Endothelial cell of umbilical vein (primary cell): Measurements from ENCODE around the gene CD276. TPM values are rescaled to one million over a fixed set of nuclear protein-coding genes. Genes with fewer than 3 reads are reported as not detected.

ENCODE experiments used
- BruUV-seq: library from RNA; stranded (reverse); fragments of 400-500 nt; replicated peaks from 2 replicates; lab custom pipeline; 2021; lab: Mats Ljungman, UMichigan
- CTCF ChIA-PET: fragments of 300-600, 350-600 bp; sonication (Branson Sonifier 250); formaldehyde crosslinking; loops from one replicate; lab custom pipeline; 2021; ENCODE audit warnings: antibody characterized with exemption, inconsistent platforms; lab: Charles Lee
- POLR2A ChIA-PET: fragments of 300-600, 350-600 bp; sonication (Branson Sonifier 250); formaldehyde crosslinking; loops from one replicate; lab custom pipeline; 2021; ENCODE audit warnings: antibody characterized with exemption, inconsistent platforms; lab: Charles Lee
- DNase-seq: peaks from one replicate; pipeline ENCODE4 v3.0.0-alpha.2; 2011; ENCODE audit warnings: low read depth, low spot score
- FAIRE-seq: peaks from 2 replicates; lab custom pipeline; 2011; peaks lifted over from hg19 to GRCh38; lab: Jason Lieb, UNC
- H2AFZ ChIP-seq: 2 replicates; pipeline ENCODE4 v1.6.0; 2012; ENCODE audit warnings: low read depth, low read length, control low read depth, inconsistent platforms
- H3K27ac ChIP-seq: 2 replicates; pipeline ENCODE4 v1.5.1; 2011; ENCODE audit warnings: low read depth, mild to moderate bottlenecking, control low read depth, low read length, moderate library complexity; ENCODE audit not compliant: insufficient read depth
- H3K27me3 ChIP-seq, 2 experiments: 2 replicates each; pipeline versions ENCODE4 v1.6.0 to v1.6.1; 2011; ENCODE audit warnings: low read length in 2 of 2, mixed read lengths in 1 of 2; ENCODE audit not compliant: control insufficient read depth in 2 of 2, insufficient read depth in 2 of 2
- H3K36me3 ChIP-seq, 2 experiments: 2 replicates in 1 of 2; 3 replicates in 1 of 2; pipeline ENCODE4 v1.5.1; 2011; ENCODE audit warnings: low read length in 2 of 2, mild to moderate bottlenecking in 1 of 2, moderate library complexity in 1 of 2; ENCODE audit not compliant: control insufficient read depth in 2 of 2, insufficient read depth in 2 of 2; ENCODE audit errors: extremely low read depth in 1 of 2
- H3K4me1 ChIP-seq: 3 replicates; pipeline ENCODE4 v1.5.1; 2011; ENCODE audit warnings: mild to moderate bottlenecking, low read length; ENCODE audit not compliant: control insufficient read depth, insufficient read depth; ENCODE audit errors: extremely low read depth
- H3K4me2 ChIP-seq: 2 replicates; pipeline ENCODE4 v1.6.1; 2011; ENCODE audit warnings: low read length, control low read depth, mixed read lengths; ENCODE audit not compliant: insufficient read depth
- H3K4me3 ChIP-seq, 3 experiments: fragments of 200-600 bp in 1 of 3; sonication (generic), shearing (Covaris generic) in 1 of 3; replicated peaks in 1 of 3; 2 replicates each; pipeline ENCODE4 v1.5.1; 2011 to 2016; ENCODE audit warnings: control low read depth in 3 of 3, low read length in 3 of 3, mild to moderate bottlenecking in 2 of 3, inconsistent platforms in 1 of 3, low read depth in 1 of 3, moderate library complexity in 1 of 3; ENCODE audit not compliant: insufficient read depth in 1 of 3
- H3K79me2 ChIP-seq: 2 replicates; pipeline ENCODE4 v1.6.0; 2012; ENCODE audit warnings: low read length, inconsistent platforms; ENCODE audit not compliant: control insufficient read depth, insufficient read depth
- H3K9ac ChIP-seq: replicated peaks from 2 replicates; pipeline ENCODE3; 2011; ENCODE audit warnings: low read length, control low read depth; ENCODE audit not compliant: insufficient read depth; ENCODE audit errors: extremely low read depth
- H3K9me1 ChIP-seq: replicated peaks from 3 replicates; pipeline ENCODE4 v1.6.0; 2011; ENCODE audit warnings: mild to moderate bottlenecking, low read length; ENCODE audit not compliant: control insufficient read depth, insufficient read depth; ENCODE audit errors: extremely low read depth
- H3K9me3 ChIP-seq: replicated peaks from 2 replicates; pipeline ENCODE4 v1.5.1; 2012; ENCODE audit warnings: low read length, inconsistent platforms; ENCODE audit not compliant: control insufficient read depth, insufficient read depth
- H4K20me1 ChIP-seq: replicated peaks from 2 replicates; pipeline ENCODE3; 2011; ENCODE audit warnings: mild to moderate bottlenecking, low read length; ENCODE audit not compliant: control insufficient read depth, insufficient read depth; ENCODE audit errors: extremely low read depth
- EZH2 ChIP-seq: IDR thresholded peaks from 2 replicates; pipeline ENCODE4 v1.6.1; 2012; ENCODE audit warnings: borderline replicate concordance, low read depth, mild to moderate bottlenecking, moderate library complexity, low read length, inconsistent platforms; ENCODE audit not compliant: severe bottlenecking
- FOS ChIP-seq: IDR thresholded peaks from 2 replicates; pipeline ENCODE4 v1.6.1; 2011; ENCODE audit warnings: mild to moderate bottlenecking, low read length, moderate library complexity, borderline replicate concordance; ENCODE audit not compliant: insufficient read depth
- GATA2 ChIP-seq: IDR thresholded peaks from 2 replicates; pipeline ENCODE4 v1.7.0; 2011; ENCODE audit warnings: low read depth, mild to moderate bottlenecking, moderate library complexity, mixed read lengths, low read length; ENCODE audit not compliant: insufficient read length, insufficient read depth
- JUN ChIP-seq: IDR thresholded peaks from 2 replicates; pipeline ENCODE4 v1.6.1; 2011; ENCODE audit warnings: borderline replicate concordance, low read depth; ENCODE audit not compliant: insufficient read length, insufficient read depth
- MYC ChIP-seq: IDR thresholded peaks from one replicate; pipeline ENCODE4 v1.6.1; 2011; ENCODE audit warnings: mild to moderate bottlenecking, low read depth, low read length
- POLR2A ChIP-seq: IDR thresholded peaks from 2 replicates; pipeline ENCODE4 v1.6.1; 2012; ENCODE audit warnings: low read depth, mild to moderate bottlenecking, control low read depth, low read length
- POLR2AphosphoS5 ChIP-seq: IDR thresholded peaks from 2 replicates; pipeline ENCODE4 v1.6.1; 2012; ENCODE audit warnings: low read depth, mild to moderate bottlenecking, control low read depth, low read length, moderate library complexity; ENCODE audit not compliant: insufficient read depth
- dilution Hi-C: fragments of 300-500 bp; cut with MboI; formaldehyde crosslinking; loops from one replicate; pipeline ENCODE4 v1.15.0; 2019; ENCODE audit warnings: low sequenced_read_pairs; ENCODE audit not compliant: extremely low pct_ligation_motif_present
- intact Hi-C: fragments of 100-400 bp; cut with micrococcal nuclease; formaldehyde crosslinking; loops from one replicate; pipeline ENCODE4 v1.10.0; 2022
- polyA plus RNA-seq, 4 experiments: library from polyadenylated mRNA; depleted of rRNA in 3 of 4; stranded (reverse) in 3 of 4; unstranded in 1 of 4; fragments of >200 nt; gene quantifications; 2 replicates each; pipeline versions ENCODE4 v1.2.1 to v1.2.3, GENCODE V29; 2011 to 2012; ENCODE audit warnings: missing spikeins in 1 of 4
- total RNA-seq: library from RNA; stranded (reverse); gene quantifications from 2 replicates; pipeline ENCODE4 v1.2.3, GENCODE V29; 2021
- TF ChIP-seq, protein P1 (sequence below), 2 donors: IDR thresholded peaks; 1 replicate in 1 of 2; 2 replicates in 1 of 2; pipeline ENCODE4 v1.5.1; 2011; ENCODE audit warnings: low read length in 2 of 2, mild to moderate bottlenecking in 2 of 2, moderate library complexity in 2 of 2, control low read depth in 1 of 2, inconsistent platforms in 1 of 2, low read depth in 1 of 2; ENCODE audit not compliant: insufficient read depth in 1 of 2; ENCODE audit errors: extremely low read depth in 1 of 2
- TF ChIP-seq, protein P2 (sequence below): IDR thresholded peaks from 2 replicates; pipeline ENCODE4 v1.6.1; 2011; ENCODE audit not compliant: insufficient read depth, insufficient read length

CD276 gene
- total and polyA plus RNA-seq, 2 donors (not counting 3 experiments of a cell fraction or from before 2014, with no cell fraction given), result 73.6 to 85.7 TPM

DNA sequence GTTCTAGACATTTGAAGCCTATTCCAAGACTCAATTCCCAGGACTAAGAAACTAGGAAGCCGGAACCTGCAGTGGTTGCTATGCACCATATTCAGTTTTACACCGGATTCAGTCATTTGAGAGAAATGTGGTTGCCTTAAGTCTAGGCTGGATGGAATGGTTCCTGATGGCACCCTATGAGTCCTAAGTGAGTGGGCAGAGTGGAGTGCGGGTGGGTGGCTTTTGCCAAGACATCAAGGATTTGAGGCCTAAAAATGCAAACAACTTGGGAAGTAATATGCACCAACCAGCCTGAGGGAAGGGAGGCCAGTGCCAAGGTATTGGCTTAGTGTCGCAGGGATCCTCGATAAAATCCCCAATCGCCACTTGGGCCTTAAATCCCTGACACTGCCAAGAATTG, 4.2 kb upstream of the CD276 start:
- H3K9me3 ChIP-seq, result no peaks in the 10 kb centered on the region
- POLR2A ChIA-PET, result no interaction called here
- peaks cover 3 to 7% of the 10 kb centered on the region in 2 experiments for H3K27me3 ChIP-seq
- no peak overlapping the region for H3K27ac ChIP-seq
- FAIRE-seq (no peak), DNase-seq (no peak)
- H3K4me3 ChIP-seq, result no peak overlapping the region
- H3K79me2 ChIP-seq, result peaks cover 3% of the 10 kb centered on the region
- no peak overlapping the region for H2AFZ ChIP-seq
- no peaks in the 10 kb centered on the region for H3K9me1 ChIP-seq
- H3K9ac ChIP-seq, result no peak overlapping the region
- no peaks in the 10 kb centered on the region for H3K36me3 ChIP-seq
- BruUV-seq, result no TSS peak
- H3K4me2 ChIP-seq, result no peak overlapping the region
- H3K4me1 ChIP-seq, result peaks cover 5% of the 10 kb centered on the region
- dilution Hi-C loops (no loop called here), intact Hi-C loops (no loop called here)
- H4K20me1 ChIP-seq, result no peaks in the 10 kb centered on the region
- CTCF ChIA-PET, result interaction anchor here (0.5 to 10.8 kb wide), 3 partner anchors 18 to 1679 kb away, joined by 3 to 368 read pairs (median 105); partner anchors contain the start of gene NPTN
- TF ChIP-seq MYC (no peak), POLR2AphosphoS5 (no peak), JUN (no peak), GATA2 (no peak), EZH2 (no peak), FOS (no peak), POLR2A (no peak)
- TF ChIP-seq, protein P1, sequence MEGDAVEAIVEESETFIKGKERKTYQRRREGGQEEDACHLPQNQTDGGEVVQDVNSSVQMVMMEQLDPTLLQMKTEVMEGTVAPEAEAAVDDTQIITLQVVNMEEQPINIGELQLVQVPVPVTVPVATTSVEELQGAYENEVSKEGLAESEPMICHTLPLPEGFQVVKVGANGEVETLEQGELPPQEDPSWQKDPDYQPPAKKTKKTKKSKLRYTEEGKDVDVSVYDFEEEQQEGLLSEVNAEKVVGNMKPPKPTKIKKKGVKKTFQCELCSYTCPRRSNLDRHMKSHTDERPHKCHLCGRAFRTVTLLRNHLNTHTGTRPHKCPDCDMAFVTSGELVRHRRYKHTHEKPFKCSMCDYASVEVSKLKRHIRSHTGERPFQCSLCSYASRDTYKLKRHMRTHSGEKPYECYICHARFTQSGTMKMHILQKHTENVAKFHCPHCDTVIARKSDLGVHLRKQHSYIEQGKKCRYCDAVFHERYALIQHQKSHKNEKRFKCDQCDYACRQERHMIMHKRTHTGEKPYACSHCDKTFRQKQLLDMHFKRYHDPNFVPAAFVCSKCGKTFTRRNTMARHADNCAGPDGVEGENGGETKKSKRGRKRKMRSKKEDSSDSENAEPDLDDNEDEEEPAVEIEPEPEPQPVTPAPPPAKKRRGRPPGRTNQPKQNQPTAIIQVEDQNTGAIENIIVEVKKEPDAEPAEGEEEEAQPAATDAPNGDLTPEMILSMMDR (IDR thresholded peaks at IDR 0.05; ENCODE audit: extremely low read depth in 1 of 2, insufficient read depth in 1 of 2, low read depth in 1 of 2, low read length in 2 of 2), result no peak
- TF ChIP-seq, protein P2, sequence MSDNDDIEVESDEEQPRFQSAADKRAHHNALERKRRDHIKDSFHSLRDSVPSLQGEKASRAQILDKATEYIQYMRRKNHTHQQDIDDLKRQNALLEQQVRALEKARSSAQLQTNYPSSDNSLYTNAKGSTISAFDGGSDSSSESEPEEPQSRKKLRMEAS, result no peak
